A673 (cell line): ENCODE measurements around the gene DDX11.
"Not testable (repeated sequence)": the region's sequence is repeated elsewhere in the genome, so short reads cannot be mapped to it uniquely, and the experiment has no call there.

Source experiments
- CTCF ChIP-seq: fragments of 300-800, 200-600 bp; sonication (generic); conservative IDR thresholded peaks from 2 replicates; pipeline ENCODE4 v1.5.1; 2017; ENCODE audit warnings: low read depth, mild to moderate bottlenecking, antibody characterized with exemption, low read length, moderate library complexity, mixed read lengths
- EZH2 ChIP-seq: fragments of 200-600 bp; sonication (generic); IDR thresholded peaks from 2 replicates; pipeline ENCODE4 v1.6.1; 2017; ENCODE audit warnings: borderline replicate concordance, low read depth, mild to moderate bottlenecking, mixed read lengths, antibody characterized with exemption, low read length; ENCODE audit not compliant: poor library complexity, severe bottlenecking

- TF ChIP-seq EZH2, CTCF: not testable (repeated sequence)
Measured at GRCh38 chr12:31102125-31102524, 28.5 kb downstream of the DDX11 start.
